ENCODE data around the gene CPNE5. TPM values are rescaled to one million over a fixed set of nuclear protein-coding genes. Genes with fewer than 3 reads are reported as not detected.
"Not testable (repeated sequence)": the region's sequence is repeated elsewhere in the genome, so short reads cannot be mapped to it uniquely, and the experiment has no call there.

Gene CPNE5
- total RNA-seq, 1 donor from 2014 or later, result 6.7 TPM

- intact Hi-C loops (cut with DNase I), result no loop called here
Observed at GRCh38 chr6:36821581-36822335, 17.5 kb downstream of the CPNE5 start.

GRCh38 chr6:36820700-36821580 lies 18.3 kb downstream of the CPNE5 start:
- no peak for DNase-seq (ENCODE audit: low spot score)
- intact Hi-C loops (cut with DNase I), result no loop called here

More at GRCh38 chr6:36821581-36822335, 17.5 kb downstream of the CPNE5 start:
- DNase-seq (ENCODE audit: low spot score), result no peak

GRCh38 chr6:36818756-36819155 lies 20.5 kb downstream of the CPNE5 start:
- intact Hi-C loops (cut with DNase I), result no loop called here
- no peak for DNase-seq (ENCODE audit: low spot score)

- intact Hi-C loops (cut with DNase I), result no loop called here
Observed at GRCh38 chr6:36817847-36818246, 21.4 kb downstream of the CPNE5 start.

GRCh38 chr6:36817176-36817817 lies 21.9 kb downstream of the CPNE5 start:
- no peak for DNase-seq (ENCODE audit: low spot score)
- intact Hi-C loops (cut with DNase I), result no loop called here

More at GRCh38 chr6:36817847-36818246, 21.4 kb downstream of the CPNE5 start:
- no peak for DNase-seq (ENCODE audit: low spot score)

GRCh38 chr6:36815962-36816735 lies 23.1 kb downstream of the CPNE5 start:
- intact Hi-C loops (cut with DNase I), result no loop called here
- DNase-seq (ENCODE audit: low spot score), result no peak

- no peak for DNase-seq (ENCODE audit: low spot score)
- intact Hi-C loops (cut with DNase I), result no loop called here
Observed at GRCh38 chr6:36814249-36814648, 25.0 kb downstream of the CPNE5 start.

GRCh38 chr6:36813526-36813925 lies 25.7 kb downstream of the CPNE5 start:
- intact Hi-C loops (cut with DNase I), result no loop called here

GRCh38 chr6:36813047-36813446 lies 26.2 kb downstream of the CPNE5 start:
- DNase-seq (ENCODE audit: low spot score); intact Hi-C loops (cut with DNase I): not testable (repeated sequence)

More at GRCh38 chr6:36813526-36813925, 25.7 kb downstream of the CPNE5 start:
- DNase-seq (ENCODE audit: low spot score), result no peak

- intact Hi-C loops (cut with DNase I), result no loop called here
- DNase-seq (ENCODE audit: low spot score), result no peak
Observed at GRCh38 chr6:36809941-36810803, 29.1 kb downstream of the CPNE5 start.

- no peak for DNase-seq (ENCODE audit: low spot score)
- intact Hi-C loops (cut with DNase I), result no loop called here
Observed at GRCh38 chr6:36809156-36809555, 30.1 kb downstream of the CPNE5 start.

- DNase-seq (ENCODE audit: low spot score), result no peak
- intact Hi-C loops (cut with DNase I), result no loop called here
Observed at GRCh38 chr6:36808634-36809033, 30.6 kb downstream of the CPNE5 start.

GRCh38 chr6:36807750-36808149 lies 31.5 kb downstream of the CPNE5 start:
- intact Hi-C loops (cut with DNase I), result no loop called here
- DNase-seq (ENCODE audit: low spot score), result no peak

- no peak for DNase-seq (ENCODE audit: low spot score)
- intact Hi-C loops (cut with DNase I), result no loop called here
Observed at GRCh38 chr6:36807143-36807542, 32.1 kb downstream of the CPNE5 start.

GRCh38 chr6:36805917-36806316 lies 33.3 kb downstream of the CPNE5 start:
- intact Hi-C loops (cut with DNase I), result no loop called here

GRCh38 chr6:36805096-36805797 lies 34.0 kb downstream of the CPNE5 start:
- intact Hi-C loops (cut with DNase I), result no loop called here
- DNase-seq (ENCODE audit: low spot score), result no peak

More at GRCh38 chr6:36805917-36806316, 33.3 kb downstream of the CPNE5 start:
- no peak for DNase-seq (ENCODE audit: low spot score)

GRCh38 chr6:36804563-36804962 lies 34.7 kb downstream of the CPNE5 start:
- no peak for DNase-seq (ENCODE audit: low spot score)
- intact Hi-C loops (cut with DNase I), result no loop called here

- intact Hi-C loops (cut with DNase I), result no loop called here
Observed at GRCh38 chr6:36803908-36804307, 35.3 kb downstream of the CPNE5 start.

More at GRCh38 chr6:36803908-36804307, 35.3 kb downstream of the CPNE5 start:
- no peak for DNase-seq (ENCODE audit: low spot score)

All from cardiac septum (tissue), 1 donor.